H9 (cell line): ENCODE data around the gene SEMA5A. TPM values are rescaled to one million over a fixed set of nuclear protein-coding genes. Genes with fewer than 3 reads are reported as not detected.

Experiments
- DNase-seq: peaks from one replicate; pipeline ENCODE4 v3.0.0-alpha.2; 2017
- H2AFZ ChIP-seq: one replicate; pipeline ENCODE4 v1.6.1; 2013; ENCODE audit warnings: mild to moderate bottlenecking, low read length, control low read depth, moderate library complexity
- H2AK5ac ChIP-seq: 2 replicates; pipeline ENCODE4 v1.6.1; 2013; ENCODE audit warnings: low read length, control low read depth, mixed read lengths; ENCODE audit not compliant: insufficient read length
- H2BK120ac ChIP-seq: one replicate; pipeline ENCODE4 v1.6.1; 2013; ENCODE audit warnings: low read depth, mild to moderate bottlenecking, low read length, control low read depth, inconsistent platforms; ENCODE audit not compliant: poor library complexity, severe bottlenecking
- H2BK12ac ChIP-seq: 2 replicates; pipeline ENCODE4 v1.6.1; 2013; ENCODE audit warnings: low read length, control low read depth, mixed read lengths, low read depth; ENCODE audit not compliant: insufficient read length
- H2BK15ac ChIP-seq: 2 replicates; pipeline ENCODE4 v1.6.1; 2013; ENCODE audit warnings: low read depth, low read length, control low read depth
- H2BK20ac ChIP-seq: one replicate; pipeline ENCODE4 v1.6.1; 2013; ENCODE audit warnings: low read depth, mild to moderate bottlenecking, low read length, control low read depth, inconsistent platforms; ENCODE audit not compliant: poor library complexity, severe bottlenecking
- H2BK5ac ChIP-seq: 2 replicates; pipeline ENCODE4 v1.6.1; 2013; ENCODE audit warnings: low read length, control low read depth, mixed read lengths; ENCODE audit not compliant: insufficient read length
- H3K14ac ChIP-seq: 2 replicates; pipeline ENCODE4 v1.6.1; 2013; ENCODE audit warnings: low read length, control low read depth; ENCODE audit not compliant: insufficient read depth
- H3K18ac ChIP-seq: 2 replicates; pipeline ENCODE4 v1.6.1; 2013; ENCODE audit warnings: low read depth, mild to moderate bottlenecking, mixed read lengths, low read length, control low read depth; ENCODE audit not compliant: insufficient read length
- H3K23ac ChIP-seq: 2 replicates; pipeline ENCODE4 v1.6.1; 2013; ENCODE audit warnings: low read length, control low read depth, mixed read lengths, low read depth; ENCODE audit not compliant: insufficient read length
- H3K23me2 ChIP-seq: 2 replicates; pipeline ENCODE4 v1.6.1; 2013; ENCODE audit warnings: low read depth, mild to moderate bottlenecking, mixed read lengths, low read length, control low read depth; ENCODE audit not compliant: insufficient read length, poor library complexity, severe bottlenecking
- H3K27ac ChIP-seq: 2 replicates; pipeline ENCODE4 v1.5.1; 2013; ENCODE audit warnings: low read length, control low read depth, mixed read lengths, low read depth; ENCODE audit not compliant: insufficient read length
- H3K27me3 ChIP-seq: 2 replicates; pipeline ENCODE4 v1.6.1; 2013; ENCODE audit warnings: low read length, control low read depth, inconsistent platforms; ENCODE audit not compliant: insufficient read depth
- H3K4ac ChIP-seq: 2 replicates; pipeline ENCODE4 v1.6.1; 2013; ENCODE audit warnings: low read depth, mild to moderate bottlenecking, control low read depth, inconsistent platforms, low read length, moderate library complexity
- H3K4me1 ChIP-seq: 2 replicates; pipeline ENCODE4 v1.6.1; 2013; ENCODE audit warnings: low read length, control low read depth, inconsistent platforms; ENCODE audit not compliant: insufficient read depth
- H3K4me2 ChIP-seq: 2 replicates; pipeline ENCODE4 v1.6.1; 2013; ENCODE audit warnings: low read length, control low read depth, mixed read lengths; ENCODE audit not compliant: insufficient read length, insufficient read depth
- H3K56ac ChIP-seq: 2 replicates; pipeline ENCODE4 v1.6.1; 2013; ENCODE audit warnings: low read depth, mild to moderate bottlenecking, mixed read lengths, low read length, control low read depth; ENCODE audit not compliant: insufficient read length
- H3K79me1 ChIP-seq: 2 replicates; pipeline ENCODE4 v1.6.1; 2013; ENCODE audit warnings: low read depth, mild to moderate bottlenecking, moderate library complexity, low read length, control low read depth, inconsistent platforms; ENCODE audit not compliant: insufficient read depth, poor library complexity, severe bottlenecking
- H3K79me2 ChIP-seq: 2 replicates; pipeline ENCODE4 v1.6.1; 2013; ENCODE audit warnings: low read length, control low read depth, inconsistent platforms; ENCODE audit not compliant: insufficient read depth
- H3K9ac ChIP-seq: 2 replicates; pipeline ENCODE4 v1.6.1; 2013; ENCODE audit warnings: low read length, control low read depth, mixed read lengths; ENCODE audit not compliant: insufficient read length; ENCODE audit errors: extremely low read depth
- H3K9me3 ChIP-seq: one replicate; pipeline ENCODE4 v1.6.1; 2013; ENCODE audit warnings: low read depth, low read length, inconsistent platforms; ENCODE audit not compliant: control insufficient read depth
- H3T11ph ChIP-seq: one replicate; pipeline ENCODE4 v1.6.1; 2013; ENCODE audit warnings: mild to moderate bottlenecking, low read length, control low read depth, inconsistent platforms
- H4K20me1 ChIP-seq: one replicate; pipeline ENCODE4 v1.6.1; 2013; ENCODE audit not compliant: control insufficient read depth, insufficient read length, insufficient read depth
- H4K5ac ChIP-seq: 2 replicates; pipeline ENCODE4 v1.6.1; 2013; ENCODE audit warnings: low read depth, mild to moderate bottlenecking, mixed read lengths, low read length, control low read depth; ENCODE audit not compliant: insufficient read length
- H4K8ac ChIP-seq: replicated peaks from 2 replicates; pipeline ENCODE4 v1.6.1; 2013; ENCODE audit warnings: low read length, control low read depth, mixed read lengths, low read depth; ENCODE audit not compliant: insufficient read length
- H4K91ac ChIP-seq: 2 replicates; pipeline ENCODE4 v1.6.1; 2013; ENCODE audit warnings: low read depth, mild to moderate bottlenecking, moderate library complexity, mixed read lengths, low read length, control low read depth; ENCODE audit not compliant: insufficient read length
- H3K27ac Mint-ChIP-seq, 3 experiments: 2 replicates in 2 of 3; 3 replicates in 1 of 3; pipeline ENCODE4 v1.8.0; 2020 to 2021; ENCODE audit warnings: mixed read lengths in 3 of 3, mild to moderate bottlenecking in 1 of 3, moderate library complexity in 1 of 3
- H3K27me3 Mint-ChIP-seq: 2 replicates; pipeline ENCODE4 v1.8.0; 2021; ENCODE audit warnings: low read depth, mild to moderate bottlenecking, moderate library complexity, mixed read lengths
- H3K36me3 Mint-ChIP-seq, 3 experiments: 2 replicates in 2 of 3; 3 replicates in 1 of 3; pipeline ENCODE4 v1.8.0; 2020 to 2021; ENCODE audit warnings: low read depth in 3 of 3, mixed read lengths in 3 of 3; ENCODE audit not compliant: insufficient read depth in 1 of 3
- H3K4me1 Mint-ChIP-seq, 2 experiments: 2 replicates each; pipeline ENCODE4 v1.8.0; 2020; ENCODE audit warnings: mixed read lengths in 2 of 2
- H3K4me3 Mint-ChIP-seq, 2 experiments: 2 replicates in 1 of 2; 3 replicates in 1 of 2; pipeline ENCODE4 v1.8.0; 2020 to 2021; ENCODE audit warnings: mild to moderate bottlenecking in 2 of 2, mixed read lengths in 2 of 2, moderate library complexity in 1 of 2
- H3K9me3 Mint-ChIP-seq, 2 experiments: 2 replicates in 1 of 2; 3 replicates in 1 of 2; pipeline ENCODE4 v1.8.0; 2020; ENCODE audit warnings: mild to moderate bottlenecking in 2 of 2, mixed read lengths in 2 of 2, moderate library complexity in 1 of 2
- CTCF ChIP-seq: fragments of 200-600 bp; sonication (generic); conservative IDR thresholded peaks from 3 replicates; pipeline ENCODE4 v1.8.0; 2021; ENCODE audit warnings: antibody characterized with exemption, mild to moderate bottlenecking
- WGBS: extraction: QIAGEN DNeasy Blood & Tissue Kit; methylation state at CpG from one replicate; pipeline ENCODE4 v1.1.7; 2013; ENCODE audit warnings: missing lambda C conversion rate, low lambda C conversion rate, mixed read lengths; ENCODE audit not compliant: insufficient read length; ENCODE audit errors: extremely low coverage; 5-methylcytosine and 5-hydroxymethylcytosine counted together
- total RNA-seq: library from RNA; stranded (reverse); gene quantifications from 2 replicates; pipeline ENCODE4 v1.2.1, GENCODE V29; 2021

Gene SEMA5A
- total RNA-seq, 1 experiment from 2014 or later, result 4.3 TPM

DNA sequence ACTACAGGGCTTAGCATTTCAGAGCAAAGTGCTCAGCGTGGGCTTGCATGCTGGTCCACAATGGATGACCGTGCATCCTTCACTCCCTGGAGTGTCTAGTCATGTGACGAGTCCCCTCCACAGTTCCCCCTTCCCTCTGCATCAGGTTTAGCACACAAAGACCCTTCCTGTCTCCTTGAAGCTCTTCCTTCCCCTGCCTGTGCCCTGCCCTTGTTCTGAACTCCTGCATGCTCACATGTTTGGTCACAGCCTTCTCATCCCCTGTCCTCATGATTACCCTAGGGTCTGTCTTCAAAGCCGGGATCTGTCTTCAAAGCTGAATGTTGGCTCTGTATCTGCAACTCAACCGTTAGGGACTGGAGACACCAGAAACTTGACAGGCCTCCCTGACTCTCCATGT, 388.9 kb downstream of the SEMA5A start:
- Histone ChIP-seq H2BK5ac (no peak overlapping the region), H3T11ph (no peak overlapping the region), H3K18ac (no peak overlapping the region), H3K56ac (no peak overlapping the region), H3K79me1 (no peaks in the 10 kb centered on the region), H2BK12ac (no peak overlapping the region), H4K91ac (no peak overlapping the region), H3K27ac (no peak overlapping the region), H2BK20ac (no peak overlapping the region), H2BK120ac (no peak overlapping the region), H3K14ac (no peak overlapping the region), H3K27me3 (no peaks in the 10 kb centered on the region), H4K8ac (no peak overlapping the region), H3K4me2 (no peak overlapping the region), H3K9me3 (no peaks in the 10 kb centered on the region), H3K79me2 (no peaks in the 10 kb centered on the region), H4K20me1 (no peaks in the 10 kb centered on the region), H2AFZ (no peak overlapping the region), H3K23me2 (no peaks in the 10 kb centered on the region), H3K4ac (no peak overlapping the region), H3K9ac (no peak overlapping the region), H3K4me1 (no peaks in the 10 kb centered on the region), H2AK5ac (no peak overlapping the region), H4K5ac (no peak overlapping the region), H3K23ac (no peak overlapping the region), H2BK15ac (no peak overlapping the region)
- peaks cover 0 to 2% of the 10 kb centered on the region in 2 experiments; a peak in 1 of 4 replicates for H3K4me1 Mint-ChIP-seq
- H3K27ac Mint-ChIP-seq, result peak overlapping the region in 1 of 3 experiments; percentile 16; a peak in 1 of 7 replicates
- DNase-seq, result no peak
- H3K9me3 Mint-ChIP-seq, result no peaks in the 10 kb centered on the region; a peak in 1 of 5 replicates
- H3K27me3 Mint-ChIP-seq, result no peaks in the 10 kb centered on the region
- H3K36me3 Mint-ChIP-seq, result no peaks in the 10 kb centered on the region; a peak in 1 of 7 replicates
- TF ChIP-seq CTCF, result no peak
- WGBS, result no CpG with 5 or more reads among the region's 5 CpGs
- no peak overlapping the region for H3K4me3 Mint-ChIP-seq
